ENCODE results near the gene IRX4. TPM values are rescaled to one million over a fixed set of nuclear protein-coding genes. Genes with fewer than 3 reads are reported as not detected.
"Not testable (repeated sequence)": the region's sequence is repeated elsewhere in the genome, so short reads cannot be mapped to it uniquely, and the experiment has no call there.

The IRX4 gene
- polyA plus RNA-seq, 3 donors from 2014 or later = not detected

DNA sequence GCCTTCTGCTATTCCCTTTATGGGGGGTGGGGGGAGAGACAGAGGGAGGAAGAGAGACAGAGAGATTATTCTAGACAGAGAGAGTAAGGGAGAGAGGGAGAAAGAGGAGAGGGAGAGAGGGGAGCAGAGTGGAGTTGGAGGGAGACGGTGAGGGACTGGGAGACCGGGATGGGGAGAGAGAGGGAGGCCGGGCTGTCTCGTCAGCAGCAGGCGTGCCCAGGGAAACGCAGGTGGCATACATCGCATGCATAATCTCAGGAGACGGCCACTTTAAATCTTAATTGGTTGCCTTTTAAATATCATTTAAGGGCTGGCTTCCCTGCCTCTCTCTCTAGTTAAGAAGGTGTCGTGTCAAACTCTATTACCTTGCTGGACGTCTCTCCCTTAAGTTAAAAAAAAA lies 8.4 kb downstream of the IRX4 start:
- no peak overlapping the region for H3K4me3 Mint-ChIP-seq

DNA sequence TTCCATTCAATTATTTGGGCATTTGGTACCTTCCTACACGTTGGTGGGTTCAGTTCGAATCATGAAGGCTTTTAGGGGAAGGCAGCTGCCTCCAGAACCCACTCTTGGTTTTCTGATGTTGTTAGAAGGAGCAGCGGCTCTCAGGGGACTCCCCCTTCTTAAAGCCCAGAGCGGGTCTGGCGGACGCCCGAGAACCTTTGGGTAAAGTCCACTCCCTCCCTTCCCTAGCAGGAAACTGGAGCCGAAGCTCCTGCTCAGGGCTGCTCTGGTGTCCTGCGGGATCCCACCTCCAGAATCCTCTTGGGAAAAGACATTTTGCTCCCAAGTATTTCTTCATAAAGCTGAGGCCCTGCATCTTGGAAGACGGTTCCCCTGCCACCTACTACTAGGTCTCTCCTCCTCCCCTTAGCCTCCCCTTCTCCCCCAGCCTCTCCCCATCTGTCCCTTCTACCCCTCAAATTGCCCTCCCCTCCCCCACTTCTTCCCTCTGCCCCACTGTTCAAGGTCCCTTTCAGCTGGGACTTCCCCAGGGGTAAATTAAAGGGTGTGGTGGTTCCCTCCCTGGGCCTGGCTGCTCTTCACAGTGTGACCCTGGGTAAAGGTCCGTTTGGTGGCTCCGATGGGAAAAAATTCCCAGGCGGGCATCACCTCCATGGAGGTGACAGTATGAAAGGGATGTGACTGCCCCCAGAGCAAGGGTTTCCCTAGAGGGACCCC lies 9.3 kb downstream of the IRX4 start:
- Mint-ChIP-seq H3K9me3 (no peaks in the 10 kb centered on the region), H3K4me3 (no peak overlapping the region), H3K36me3 (peaks cover 0 to 3% (median 0%) of the 10 kb centered on the region in 3 donors), H3K4me1 (peaks cover 0 to 1% of the 10 kb centered on the region in 2 donors), H3K27me3 (ENCODE audit: low read depth in 3 of 3) (peaks cover 7 to 19% (median 12%) of the 10 kb centered on the region in 3 donors), H3K27ac (no peak overlapping the region)
- DNase-seq = no peak

More for the DNA sequence above, 8.4 kb downstream of the IRX4 start:
- no peaks in the 10 kb centered on the region for H3K9me3 Mint-ChIP-seq
- no peak for DNase-seq
- H3K27me3 Mint-ChIP-seq (ENCODE audit: low read depth in 3 of 3) = peaks cover 7 to 19% (median 11%) of the 10 kb centered on the region in 3 donors
- H3K36me3 Mint-ChIP-seq = peaks cover 0 to 3% (median 0%) of the 10 kb centered on the region in 3 donors
- no peak overlapping the region for H3K27ac Mint-ChIP-seq
- H3K4me1 Mint-ChIP-seq = peaks cover 0 to 1% of the 10 kb centered on the region in 2 donors

DNA sequence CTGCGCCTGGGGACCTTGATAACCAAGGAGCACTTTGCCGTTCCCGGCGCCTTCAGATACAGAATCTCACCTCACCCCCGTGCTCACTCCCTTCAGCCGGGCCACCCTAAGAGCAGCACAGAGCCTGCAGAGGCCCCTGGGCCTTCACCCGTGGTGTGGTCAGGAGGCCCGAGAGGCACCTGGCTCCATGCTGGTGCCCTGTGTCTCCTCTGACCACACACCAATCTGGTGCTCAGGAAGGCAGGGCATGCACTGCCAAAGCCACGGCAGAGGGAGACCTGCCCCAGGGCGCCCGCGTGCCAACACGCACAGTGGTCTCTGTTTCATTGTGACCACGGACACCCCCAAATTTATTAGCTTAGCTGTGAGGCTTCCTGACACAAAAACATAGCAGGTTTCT lies 11.3 kb downstream of the IRX4 start:
- peaks cover 3 to 10% (median 8%) of the 10 kb centered on the region in 3 donors for H3K27me3 Mint-ChIP-seq (ENCODE audit: low read depth in 3 of 3)
- H3K27ac Mint-ChIP-seq = no peak overlapping the region
- H3K4me3 Mint-ChIP-seq = no peak overlapping the region
- peaks cover 0 to 3% (median 0%) of the 10 kb centered on the region in 3 donors for H3K36me3 Mint-ChIP-seq
- no peak for DNase-seq
- peaks cover 0 to 1% of the 10 kb centered on the region in 2 donors for H3K4me1 Mint-ChIP-seq
- H3K9me3 Mint-ChIP-seq = no peaks in the 10 kb centered on the region

DNA sequence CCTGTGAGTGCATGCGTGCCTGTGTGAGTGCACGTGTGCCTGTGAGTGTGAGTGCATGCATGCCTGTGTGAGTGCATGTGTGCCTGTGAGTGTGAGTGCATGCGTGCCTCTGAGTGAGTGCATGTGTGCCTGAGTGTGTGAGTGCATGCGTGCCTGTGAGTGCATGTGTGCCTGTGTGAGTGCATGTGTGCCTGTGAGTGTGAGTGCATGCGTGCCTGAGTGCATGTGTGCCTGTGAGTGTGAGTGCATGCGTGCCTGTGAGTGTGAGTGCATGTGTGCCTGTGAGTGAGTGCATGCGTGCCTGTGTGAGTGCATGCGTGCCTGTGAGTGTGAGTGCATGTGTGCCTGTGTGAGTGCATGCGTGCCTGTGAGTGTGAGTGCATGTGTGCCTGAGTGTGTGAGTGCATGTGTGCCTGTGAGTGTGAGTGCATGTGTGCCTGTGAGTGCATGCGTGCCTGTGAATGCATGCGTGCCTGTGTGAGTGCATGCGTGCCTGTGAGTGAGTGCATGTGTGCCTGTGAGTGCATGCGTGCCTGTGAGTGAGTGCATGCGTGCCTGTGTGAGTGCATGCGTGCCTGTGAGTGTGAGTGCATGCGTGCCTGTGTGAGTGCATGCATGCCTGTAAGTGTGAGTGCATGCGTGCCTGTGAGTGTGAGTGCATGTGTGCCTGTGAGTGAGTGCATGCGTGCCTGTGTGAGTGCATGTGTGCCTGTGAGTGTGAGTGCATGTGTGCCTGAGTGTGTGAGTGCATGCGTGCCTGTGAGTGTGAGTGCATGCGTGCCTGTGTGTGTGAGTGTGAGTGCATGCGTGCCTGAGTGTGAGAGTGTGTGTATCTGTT lies 12.1 kb downstream of the IRX4 start:
- not testable (repeated sequence) for H3K9me3 Mint-ChIP-seq; DNase-seq; H3K36me3 Mint-ChIP-seq; H3K27me3 Mint-ChIP-seq (ENCODE audit: low read depth in 3 of 3); H3K4me1 Mint-ChIP-seq; H3K4me3 Mint-ChIP-seq; H3K27ac Mint-ChIP-seq

DNA sequence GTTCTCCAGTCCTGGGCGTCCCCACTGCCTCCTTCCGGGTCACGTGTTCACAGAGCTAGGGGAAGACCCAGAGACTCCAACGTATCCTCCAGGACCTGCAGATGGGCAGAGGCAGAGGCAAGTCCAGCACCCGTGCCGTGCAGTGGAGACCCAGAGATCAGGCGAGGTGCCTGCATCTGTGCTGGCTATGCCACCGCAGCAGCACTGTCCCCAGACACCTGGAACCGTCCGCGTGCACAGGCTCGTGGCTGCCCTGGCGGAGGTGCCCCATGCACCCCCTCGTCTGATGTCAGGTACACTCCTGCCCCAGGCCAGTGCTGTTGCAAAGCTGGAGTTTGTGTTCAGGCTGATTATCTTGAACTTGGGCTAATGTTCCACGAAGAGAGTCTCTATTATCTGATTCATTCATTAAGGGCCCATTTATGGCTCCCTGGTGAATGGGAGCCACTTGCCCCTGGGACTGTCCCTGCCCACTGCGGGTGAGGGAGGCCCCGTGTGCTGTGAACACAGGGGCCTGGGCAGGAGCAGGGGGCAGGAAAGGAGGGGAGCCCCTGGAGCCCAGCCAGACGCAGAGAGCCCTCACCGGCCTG lies 13.7 kb downstream of the IRX4 start:
- no peak for DNase-seq
- H3K27ac Mint-ChIP-seq = no peak overlapping the region
- H3K36me3 Mint-ChIP-seq = peaks cover 0 to 3% (median 0%) of the 10 kb centered on the region in 3 donors
- no peaks in the 10 kb centered on the region for H3K4me1 Mint-ChIP-seq
- H3K4me3 Mint-ChIP-seq = no peak overlapping the region
- no peaks in the 10 kb centered on the region for H3K9me3 Mint-ChIP-seq
- H3K27me3 Mint-ChIP-seq (ENCODE audit: low read depth in 3 of 3) = peaks cover 3 to 8% (median 4%) of the 10 kb centered on the region in 3 donors

DNA sequence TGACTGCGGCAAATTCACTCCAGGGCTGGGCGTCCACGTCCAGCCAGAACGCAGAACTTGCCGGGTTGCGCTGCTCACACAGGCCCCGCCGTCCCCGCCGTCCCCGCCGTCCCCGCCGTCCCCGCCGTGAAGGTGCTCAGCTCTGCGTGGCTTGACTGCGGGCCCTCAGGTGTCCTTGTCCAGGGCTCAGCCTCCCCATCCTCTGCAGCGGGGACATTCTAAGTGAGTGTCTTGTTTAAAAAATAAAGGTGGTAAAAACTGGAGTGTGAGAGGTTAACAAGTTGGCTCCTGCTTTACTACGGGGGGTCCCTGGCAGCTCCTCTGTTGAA lies 14.9 kb downstream of the IRX4 start:
- Mint-ChIP-seq H3K27ac (no peak overlapping the region), H3K27me3 (ENCODE audit: low read depth in 3 of 3) (peaks cover 4 to 6% (median 5%) of the 10 kb centered on the region in 3 donors), H3K36me3 (peaks cover 0 to 2% (median 0%) of the 10 kb centered on the region in 3 donors), H3K4me1 (no peaks in the 10 kb centered on the region), H3K9me3 (no peaks in the 10 kb centered on the region), H3K4me3 (no peak overlapping the region)
- no peak for DNase-seq

DNA sequence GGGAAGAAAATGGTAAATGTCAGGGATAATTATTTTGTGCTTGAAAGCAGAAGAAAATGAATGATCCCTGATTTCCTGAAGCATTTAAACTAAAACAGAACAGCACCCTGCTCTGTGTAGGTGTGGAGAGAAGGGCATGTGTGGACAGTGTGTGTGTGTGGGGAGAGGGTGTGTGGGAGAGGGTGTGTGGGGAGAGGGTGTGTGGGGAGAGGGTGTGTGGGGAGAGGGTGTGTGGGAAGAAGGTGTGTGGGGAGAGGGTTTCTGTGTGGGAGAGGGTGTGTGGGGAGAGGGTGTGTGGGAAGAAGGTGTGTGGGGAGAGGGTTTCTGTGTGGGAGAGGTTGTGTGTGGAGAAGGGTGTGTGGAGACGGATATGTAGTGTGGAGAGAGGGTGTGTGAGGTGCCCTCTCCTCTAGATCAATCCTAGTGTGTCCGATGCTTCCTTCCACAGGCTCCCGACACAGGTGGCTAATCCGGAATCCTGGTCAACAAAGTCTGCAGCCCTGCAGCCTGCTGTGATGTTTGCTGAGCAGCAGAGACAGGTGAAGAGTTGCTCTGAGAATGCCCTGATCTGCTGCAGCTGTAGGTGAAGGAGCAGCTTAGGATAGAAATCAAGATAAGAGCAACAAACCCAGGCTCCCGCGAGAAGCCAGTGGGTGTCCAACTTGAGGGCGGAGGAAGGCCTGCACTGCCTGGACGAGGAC lies 15.5 kb downstream of the IRX4 start:
- Mint-ChIP-seq H3K27me3 (ENCODE audit: low read depth in 3 of 3) (peaks cover 4 to 6% (median 4%) of the 10 kb centered on the region in 3 donors), H3K9me3 (no peaks in the 10 kb centered on the region), H3K4me1 (no peaks in the 10 kb centered on the region), H3K4me3 (no peak overlapping the region), H3K27ac (no peak overlapping the region), H3K36me3 (no peaks in the 10 kb centered on the region)
- no peak for DNase-seq

DNA sequence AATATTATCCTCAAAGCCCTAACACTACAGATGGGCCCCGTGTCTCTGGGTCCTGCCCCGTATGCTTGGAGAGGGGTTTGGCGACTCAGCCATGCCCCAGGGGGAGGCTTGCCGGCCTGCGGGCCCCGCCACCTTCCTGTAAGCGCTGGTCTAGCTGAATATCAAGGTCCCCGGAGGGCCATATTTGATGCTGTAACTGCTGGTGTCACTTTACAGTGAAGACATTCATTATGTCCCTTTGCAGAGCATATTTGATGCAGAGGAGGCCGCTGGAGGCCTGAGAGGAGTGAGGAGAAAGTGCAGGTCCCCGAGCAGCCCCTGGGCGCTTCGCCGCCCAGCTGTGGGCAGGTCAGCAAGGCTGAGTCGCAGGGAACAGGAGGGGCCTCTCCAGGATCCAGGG lies 16.8 kb downstream of the IRX4 start:
- no peaks in the 10 kb centered on the region for H3K4me1 Mint-ChIP-seq
- no peak overlapping the region for H3K4me3 Mint-ChIP-seq
- no peak overlapping the region for H3K27ac Mint-ChIP-seq
- no peak for DNase-seq
- no peaks in the 10 kb centered on the region for H3K36me3 Mint-ChIP-seq
- H3K27me3 Mint-ChIP-seq (ENCODE audit: low read depth in 3 of 3) = peaks cover 4 to 8% (median 4%) of the 10 kb centered on the region in 3 donors
- no peaks in the 10 kb centered on the region for H3K9me3 Mint-ChIP-seq

DNA sequence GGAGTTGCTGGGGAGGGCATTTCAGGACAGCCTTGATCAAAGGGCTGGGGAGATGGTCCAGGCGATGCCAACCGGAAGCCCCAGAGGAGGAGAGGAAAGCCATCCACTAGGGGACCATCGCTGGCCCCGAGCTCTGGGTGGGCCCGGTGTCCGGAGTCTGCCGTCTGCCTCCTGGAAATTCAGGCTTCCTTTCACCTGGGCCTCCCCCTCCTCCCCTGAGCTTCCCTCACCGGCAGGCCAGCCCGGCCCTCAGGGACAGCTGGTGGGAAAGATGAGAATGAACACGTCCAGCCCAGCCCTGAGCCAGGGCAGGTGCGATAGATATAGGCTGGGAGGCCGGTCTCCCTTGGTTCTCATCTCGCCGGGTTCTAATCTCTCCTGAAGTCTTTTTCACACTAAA lies 17.2 kb downstream of the IRX4 start:
- DNase-seq = no peak
- Mint-ChIP-seq H3K27ac (no peak overlapping the region), H3K36me3 (no peaks in the 10 kb centered on the region), H3K27me3 (ENCODE audit: low read depth in 3 of 3) (peaks cover 4 to 8% (median 4%) of the 10 kb centered on the region in 3 donors), H3K9me3 (no peaks in the 10 kb centered on the region), H3K4me3 (no peak overlapping the region), H3K4me1 (no peaks in the 10 kb centered on the region)

DNA sequence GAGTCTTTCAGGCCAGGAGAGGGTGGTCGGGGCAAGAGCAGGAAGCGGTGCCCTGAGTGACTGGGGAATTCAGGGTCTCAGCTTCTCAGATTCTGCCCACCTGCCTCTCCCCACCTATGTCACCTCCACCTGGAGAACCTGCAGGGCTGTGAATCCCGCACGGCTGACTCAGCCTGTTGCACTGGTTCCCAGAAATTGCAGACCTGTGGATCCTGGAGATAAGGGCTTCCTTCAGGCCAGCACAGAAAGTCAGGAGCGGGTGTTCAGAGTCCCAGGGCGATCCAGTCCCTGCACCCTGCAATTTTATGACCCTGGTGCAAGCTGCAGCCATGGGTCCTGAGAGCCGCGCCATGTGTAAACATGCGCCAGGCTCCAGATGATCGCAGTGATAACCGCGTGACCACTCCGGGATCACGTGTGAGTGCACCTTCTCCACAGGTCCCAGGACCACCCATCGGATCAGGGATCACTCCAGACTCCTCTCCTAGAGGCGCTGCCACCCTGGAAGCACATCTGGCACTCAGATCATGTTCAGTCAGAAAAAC lies 17.8 kb downstream of the IRX4 start:
- Mint-ChIP-seq H3K27me3 (ENCODE audit: low read depth in 3 of 3) (peaks cover 4 to 8% (median 4%) of the 10 kb centered on the region in 3 donors), H3K36me3 (no peaks in the 10 kb centered on the region), H3K27ac (no peak overlapping the region), H3K4me1 (no peaks in the 10 kb centered on the region), H3K4me3 (no peak overlapping the region), H3K9me3 (no peaks in the 10 kb centered on the region)
- DNase-seq = no peak

DNA sequence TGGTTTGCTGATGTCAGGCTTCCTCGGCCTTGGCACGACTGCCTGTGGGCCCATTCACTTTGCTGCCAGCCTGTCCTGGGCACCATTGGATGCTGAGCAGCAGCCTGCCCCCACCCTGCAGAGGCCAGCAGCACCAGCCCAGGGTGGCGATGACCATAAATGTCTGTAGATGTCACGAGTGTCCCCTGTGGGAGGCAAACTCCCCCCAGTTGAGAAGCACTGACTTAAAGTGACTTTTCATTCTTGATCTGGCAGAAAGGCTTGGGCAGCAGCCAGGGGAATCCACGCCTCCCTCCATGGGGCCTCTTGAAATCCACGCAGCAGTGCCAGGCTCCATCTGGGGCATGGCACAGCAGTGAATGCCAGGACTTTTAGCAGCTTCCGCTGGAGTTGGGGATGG lies 21.8 kb downstream of the IRX4 start:
- Mint-ChIP-seq H3K27me3 (ENCODE audit: low read depth in 3 of 3) (peaks cover under 1 to 9% (median 4%) of the 10 kb centered on the region in 3 donors), H3K4me1 (no peaks in the 10 kb centered on the region), H3K27ac (no peak overlapping the region), H3K36me3 (no peaks in the 10 kb centered on the region), H3K4me3 (no peak overlapping the region), H3K9me3 (no peaks in the 10 kb centered on the region)
- no peak for DNase-seq

DNA sequence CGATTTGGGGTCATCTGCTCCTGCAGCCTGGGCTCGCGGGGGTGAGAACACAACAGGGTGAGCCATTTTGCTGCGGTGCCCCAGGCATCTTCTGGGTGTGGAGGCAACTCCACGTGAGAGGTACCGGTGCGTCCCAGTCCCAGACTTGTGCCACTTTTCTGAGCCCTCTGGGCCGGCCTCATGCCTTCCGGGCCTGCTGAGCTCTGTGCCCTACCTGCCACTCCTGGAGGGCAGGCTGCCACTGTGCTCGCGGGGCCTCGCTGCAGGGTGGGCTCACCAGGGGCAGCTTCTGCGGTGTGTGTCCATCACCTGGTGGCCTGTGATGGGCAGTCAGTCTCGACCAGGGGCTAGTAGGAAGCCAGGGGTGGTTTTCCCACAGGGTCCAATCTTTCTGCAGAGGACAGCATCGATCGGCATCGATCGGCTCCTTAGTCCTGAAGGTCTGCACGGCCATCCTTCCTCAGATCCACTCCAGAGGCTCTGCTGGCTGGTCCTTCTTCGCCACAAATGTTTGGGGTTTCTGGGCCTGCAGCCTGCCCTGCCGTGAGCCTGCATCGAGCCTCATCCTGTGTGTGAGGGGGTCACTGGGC lies 22.6 kb downstream of the IRX4 start:
- H3K4me1 Mint-ChIP-seq = no peaks in the 10 kb centered on the region
- H3K27me3 Mint-ChIP-seq (ENCODE audit: low read depth in 3 of 3) = peaks cover 2 to 9% (median 3%) of the 10 kb centered on the region in 3 donors
- H3K4me3 Mint-ChIP-seq = no peak overlapping the region
- no peaks in the 10 kb centered on the region for H3K36me3 Mint-ChIP-seq
- H3K27ac Mint-ChIP-seq = no peak overlapping the region
- DNase-seq = no peak
- H3K9me3 Mint-ChIP-seq = no peaks in the 10 kb centered on the region

DNA sequence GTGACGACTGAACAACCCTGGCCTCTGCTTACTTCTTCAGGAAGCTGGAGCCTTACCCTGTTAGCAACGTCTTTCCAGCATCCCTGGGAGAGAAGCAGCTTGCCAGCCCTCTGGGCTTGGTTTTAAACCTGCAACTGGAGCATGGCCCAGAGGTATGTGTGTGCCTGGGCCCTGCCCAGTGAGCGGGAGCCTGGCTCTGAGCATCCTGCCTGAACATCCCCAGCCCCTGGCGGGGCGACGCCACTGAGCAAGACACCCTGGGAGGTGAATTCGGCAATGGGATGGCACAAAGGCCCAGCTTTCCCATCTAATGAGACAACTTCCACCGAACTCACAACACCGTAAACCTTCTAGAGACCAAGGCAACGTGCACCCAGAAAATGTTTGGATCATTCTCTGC lies 23.6 kb downstream of the IRX4 start:
- Mint-ChIP-seq H3K4me3 (no peak overlapping the region), H3K36me3 (no peaks in the 10 kb centered on the region), H3K9me3 (no peaks in the 10 kb centered on the region), H3K27ac (no peak overlapping the region), H3K4me1 (no peaks in the 10 kb centered on the region), H3K27me3 (ENCODE audit: low read depth in 3 of 3) (peaks cover 4 to 6% (median 6%) of the 10 kb centered on the region in 3 donors)
- no peak for DNase-seq

Measured in immature natural killer cell (primary cell).